WERI-Rb-1 (cell line): ENCODE results near the gene CNKSR1.

ENCODE experiments used
- DNase-seq: peaks from one replicate; pipeline ENCODE4 v3.0.0-alpha.2; 2020
- H3K27ac ChIP-seq: fragments of 250-450 bp; sonication (Bioruptor Pico); 2 replicates; pipeline ENCODE4 v1.5.1; 2020; ENCODE audit warnings: mild to moderate bottlenecking, moderate library complexity
- H3K27me3 ChIP-seq: fragments of 250-450 bp; sonication (Bioruptor Pico); 2 replicates; pipeline ENCODE4 v1.5.1; 2021; ENCODE audit warnings: mild to moderate bottlenecking, low read depth, moderate library complexity; ENCODE audit not compliant: insufficient read depth, severe bottlenecking
- H3K36me3 ChIP-seq: fragments of 250-450 bp; sonication (Bioruptor Pico); 2 replicates; pipeline ENCODE4 v1.5.1; 2020; ENCODE audit warnings: mild to moderate bottlenecking, moderate library complexity
- H3K4me3 ChIP-seq: 2 replicates; pipeline ENCODE4 v1.5.1; 2011; ENCODE audit warnings: low read depth, mild to moderate bottlenecking, control low read depth, low read length
- H3K9me3 ChIP-seq: fragments of 250-450 bp; sonication (Bioruptor Pico); 2 replicates; pipeline ENCODE4 v1.5.1; 2021; ENCODE audit warnings: mild to moderate bottlenecking, moderate library complexity; ENCODE audit not compliant: severe bottlenecking
- TF ChIP-seq, protein P1 (sequence below): IDR thresholded peaks from 2 replicates; pipeline ENCODE4 v1.5.1; 2011; ENCODE audit warnings: low read depth, mild to moderate bottlenecking, control low read depth, inconsistent platforms, low read length

Gene CNKSR1

DNA sequence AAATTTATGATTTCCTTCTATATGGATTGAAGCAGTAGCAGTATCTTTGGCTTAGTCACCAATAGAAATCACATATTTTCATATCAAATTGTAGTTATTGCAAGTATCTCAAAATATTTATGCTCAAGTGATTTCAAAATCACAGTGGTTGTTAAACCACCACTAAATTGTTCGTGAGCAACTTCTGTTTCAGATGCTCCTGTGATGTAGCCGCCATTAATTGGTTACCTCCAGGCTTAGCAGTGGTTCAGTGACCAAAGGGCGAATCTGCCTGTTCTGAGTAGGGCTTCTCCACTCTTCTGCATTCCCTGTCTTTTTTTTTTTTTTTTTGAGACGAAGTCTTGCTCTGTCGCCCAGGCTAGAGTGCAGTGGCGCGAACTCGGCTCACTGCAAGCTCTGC is 1.9 kb upstream of the CNKSR1 start:
- TF ChIP-seq, protein P1, sequence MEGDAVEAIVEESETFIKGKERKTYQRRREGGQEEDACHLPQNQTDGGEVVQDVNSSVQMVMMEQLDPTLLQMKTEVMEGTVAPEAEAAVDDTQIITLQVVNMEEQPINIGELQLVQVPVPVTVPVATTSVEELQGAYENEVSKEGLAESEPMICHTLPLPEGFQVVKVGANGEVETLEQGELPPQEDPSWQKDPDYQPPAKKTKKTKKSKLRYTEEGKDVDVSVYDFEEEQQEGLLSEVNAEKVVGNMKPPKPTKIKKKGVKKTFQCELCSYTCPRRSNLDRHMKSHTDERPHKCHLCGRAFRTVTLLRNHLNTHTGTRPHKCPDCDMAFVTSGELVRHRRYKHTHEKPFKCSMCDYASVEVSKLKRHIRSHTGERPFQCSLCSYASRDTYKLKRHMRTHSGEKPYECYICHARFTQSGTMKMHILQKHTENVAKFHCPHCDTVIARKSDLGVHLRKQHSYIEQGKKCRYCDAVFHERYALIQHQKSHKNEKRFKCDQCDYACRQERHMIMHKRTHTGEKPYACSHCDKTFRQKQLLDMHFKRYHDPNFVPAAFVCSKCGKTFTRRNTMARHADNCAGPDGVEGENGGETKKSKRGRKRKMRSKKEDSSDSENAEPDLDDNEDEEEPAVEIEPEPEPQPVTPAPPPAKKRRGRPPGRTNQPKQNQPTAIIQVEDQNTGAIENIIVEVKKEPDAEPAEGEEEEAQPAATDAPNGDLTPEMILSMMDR: no peak
- Histone ChIP-seq H3K27ac (no peak overlapping the region), H3K27me3 (no peaks in the 10 kb centered on the region), H3K4me3 (no peak overlapping the region), H3K36me3 (peaks cover 3% of the 10 kb centered on the region; the same call in 1 of the 2 replicates), H3K9me3 (no peaks in the 10 kb centered on the region)
- DNase-seq: no peak

DNA sequence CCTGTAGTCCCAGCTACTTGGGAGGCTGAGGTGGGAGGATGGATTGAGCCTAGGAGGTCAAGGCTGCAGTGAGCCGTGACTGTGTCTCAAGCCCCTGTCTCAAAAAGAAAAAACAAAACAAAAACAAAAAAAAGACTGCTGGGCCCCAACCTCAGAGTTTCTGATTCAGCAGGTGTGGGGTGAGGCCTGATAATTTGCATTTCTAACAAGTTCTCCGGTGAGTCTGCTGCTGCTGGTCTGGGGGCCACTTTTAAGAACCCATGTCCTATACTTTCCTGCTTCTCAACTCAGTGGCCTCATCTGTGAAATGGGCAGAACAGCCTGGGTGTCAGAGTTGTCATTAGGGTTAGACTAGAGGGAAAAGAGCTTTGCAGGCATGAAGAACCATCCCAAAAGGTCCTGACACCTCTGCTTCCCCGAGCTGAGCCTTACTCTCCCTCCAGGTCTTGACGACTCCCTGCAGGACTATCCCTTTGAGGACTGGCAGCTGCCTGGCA is 2.8 kb downstream of the CNKSR1 start:
- Histone ChIP-seq H3K4me3 (no peak overlapping the region), H3K27me3 (no peaks in the 10 kb centered on the region), H3K36me3 (no peaks in the 10 kb centered on the region), H3K27ac (no peak overlapping the region), H3K9me3 (no peaks in the 10 kb centered on the region)
- no peak for DNase-seq
- TF ChIP-seq, protein P1: no peak

DNA sequence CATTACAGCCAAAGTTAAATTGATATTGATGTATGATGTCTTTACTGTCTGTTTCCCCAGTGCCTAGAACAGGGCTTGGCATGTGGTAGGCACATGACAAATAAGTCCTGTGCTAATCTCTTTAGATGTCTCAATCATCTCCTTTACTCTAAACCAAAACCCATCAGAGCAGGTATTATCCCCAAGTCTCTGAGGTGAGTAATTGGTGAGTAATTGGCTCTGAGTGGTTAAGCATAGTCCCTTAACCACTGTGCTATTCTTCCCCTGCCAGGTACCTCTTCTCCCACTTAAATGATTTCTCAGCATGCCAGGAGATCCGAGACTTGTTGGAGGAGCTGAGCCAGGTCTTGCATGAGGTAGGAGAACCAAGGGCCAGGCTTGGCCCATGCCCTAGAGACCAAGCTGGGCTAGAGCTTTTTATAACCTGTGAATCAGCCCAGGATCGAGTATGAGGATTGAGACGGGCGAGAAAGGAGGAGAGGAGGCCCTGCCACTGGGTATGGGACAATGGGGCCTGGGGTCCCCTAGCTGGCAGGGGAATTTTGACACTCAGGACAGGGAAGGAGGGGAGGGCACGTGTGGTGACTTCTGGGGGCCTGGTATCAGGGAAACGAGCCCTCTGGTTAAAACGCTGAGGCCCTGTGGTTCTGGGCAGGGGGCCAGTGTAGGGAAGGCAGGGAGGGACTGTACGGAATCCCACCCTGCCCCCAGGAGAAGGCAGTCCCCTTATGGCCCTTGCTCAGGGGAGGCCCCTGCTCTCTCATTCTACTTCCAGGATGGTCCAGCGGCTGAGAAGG is 4.5 kb downstream of the CNKSR1 start:
- no peak for DNase-seq
- Histone ChIP-seq H3K27ac (peak overlapping the region; percentile 8; the same call in 1 of the 2 replicates), H3K36me3 (no peaks in the 10 kb centered on the region), H3K4me3 (no peak overlapping the region; the same call in 1 of the 2 replicates), H3K27me3 (no peaks in the 10 kb centered on the region), H3K9me3 (no peaks in the 10 kb centered on the region)
- TF ChIP-seq, protein P1: no peak

DNA sequence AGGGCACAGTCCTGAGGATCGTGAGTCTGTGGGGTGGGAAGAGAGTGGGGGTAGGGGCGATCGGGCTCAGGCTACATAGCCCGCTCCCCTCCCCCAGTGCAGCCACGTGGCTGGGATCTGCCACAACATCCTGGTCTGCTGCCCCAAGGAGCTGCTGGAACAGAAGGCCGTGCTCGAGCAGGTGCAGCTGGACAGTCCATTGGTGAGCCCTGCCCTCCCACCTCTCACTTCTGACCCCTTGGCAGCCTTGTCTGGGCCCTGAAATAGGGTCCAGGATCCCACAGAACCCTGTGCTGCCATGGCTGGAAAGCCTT is 5.0 kb downstream of the CNKSR1 start:
- no peaks in the 10 kb centered on the region for H3K36me3 ChIP-seq
- DNase-seq: no peak
- no peaks in the 10 kb centered on the region for H3K27me3 ChIP-seq
- H3K4me3 ChIP-seq: no peak overlapping the region
- no peak overlapping the region for H3K27ac ChIP-seq
- TF ChIP-seq, protein P1: no peak
- no peaks in the 10 kb centered on the region for H3K9me3 ChIP-seq

DNA sequence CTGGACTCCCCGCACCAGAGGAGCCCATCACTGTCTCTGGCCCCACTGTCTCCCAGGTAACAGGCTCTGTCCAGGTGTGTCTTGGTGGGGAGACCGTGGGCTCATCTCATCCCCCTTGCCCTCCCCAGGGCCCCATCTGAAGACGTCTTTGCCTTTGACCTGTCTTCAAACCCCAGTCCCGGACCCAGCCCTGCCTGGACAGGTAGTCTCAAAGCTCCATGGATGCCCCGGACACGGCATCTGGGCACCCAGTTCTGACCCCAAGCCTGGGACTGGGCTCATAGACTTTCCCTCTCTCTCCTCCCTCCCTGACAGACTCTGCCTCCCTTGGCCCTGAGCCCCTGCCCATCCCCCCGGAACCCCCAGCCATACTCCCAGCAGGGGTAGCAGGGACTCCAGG is 6.8 kb downstream of the CNKSR1 start:
- H3K27me3 ChIP-seq: no peaks in the 10 kb centered on the region
- no peaks in the 10 kb centered on the region for H3K36me3 ChIP-seq
- H3K27ac ChIP-seq: no peak overlapping the region
- TF ChIP-seq, protein P1: no peak
- no peak overlapping the region for H3K4me3 ChIP-seq
- H3K9me3 ChIP-seq: no peaks in the 10 kb centered on the region
- DNase-seq: peak; percentile 32

DNA sequence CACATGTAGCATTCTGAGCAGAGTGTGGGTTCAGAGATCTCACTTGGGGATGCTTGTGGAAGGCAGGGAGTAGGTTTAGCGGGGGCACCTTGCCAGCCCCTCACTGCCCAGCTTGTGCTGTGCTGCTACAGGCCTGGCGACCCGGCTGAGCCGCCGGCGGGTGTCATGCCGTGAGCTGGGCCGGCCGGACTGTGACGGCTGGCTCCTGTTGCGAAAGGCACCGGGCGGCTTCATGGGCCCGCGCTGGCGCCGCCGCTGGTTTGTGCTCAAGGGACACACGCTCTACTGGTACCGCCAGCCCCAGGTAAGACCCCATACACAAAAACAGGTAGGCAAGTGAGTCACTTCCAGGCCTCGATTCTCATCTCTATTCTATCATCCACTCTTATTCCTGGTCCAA is 7.6 kb downstream of the CNKSR1 start:
- no peaks in the 10 kb centered on the region for H3K9me3 ChIP-seq
- DNase-seq: no peak
- TF ChIP-seq, protein P1: no peak

More for the DNA sequence above, 7.6 kb downstream of the CNKSR1 start:
- no peaks in the 10 kb centered on the region for H3K27me3 ChIP-seq
- H3K27ac ChIP-seq: no peak overlapping the region
- H3K36me3 ChIP-seq: no peaks in the 10 kb centered on the region
- no peak overlapping the region for H3K4me3 ChIP-seq
